K562 (cell line): ENCODE measurements around the gene LPIN1. TPM values are rescaled to one million over a fixed set of nuclear protein-coding genes. Genes with fewer than 3 reads are reported as not detected.

ENCODE experiments used
- EWSR1 ChIP-seq: fragments of 450-650 bp; IDR thresholded peaks from 2 replicates; pipeline ENCODE4 v1.6.1; 2018; ENCODE audit warnings: borderline replicate concordance, mild to moderate bottlenecking, low read depth, moderate library complexity; ENCODE audit not compliant: partially characterized antibody
- KAT7 ChIP-seq: sonication (generic); formaldehyde crosslinking; IDR thresholded peaks from 2 replicates; pipeline ENCODE4 v1.8.0; 2022; ENCODE audit warnings: missing genetic modification reagents, mild to moderate bottlenecking, borderline replicate concordance
- MEF2A ChIP-seq: IDR thresholded peaks from 2 replicates; pipeline ENCODE4 v1.6.1; 2011; ENCODE audit warnings: low read depth, mild to moderate bottlenecking, low read length, moderate library complexity; ENCODE audit not compliant: control insufficient read depth
- PHTF2 ChIP-seq: fragments of 250-450 bp; sonication (Bioruptor Pico); IDR thresholded peaks from 2 replicates; pipeline ENCODE4 v1.5.0; 2021; ENCODE audit warnings: mild to moderate bottlenecking
- RBM14 ChIP-seq: fragments of 200-400 bp; formaldehyde crosslinking; IDR thresholded peaks from 2 replicates; pipeline ENCODE4 v1.6.1; 2018; ENCODE audit warnings: low read depth, mild to moderate bottlenecking, low read length, moderate library complexity, borderline replicate concordance; ENCODE audit not compliant: insufficient read depth
- RBM22 ChIP-seq: fragments of 200-400 bp; formaldehyde crosslinking; IDR thresholded peaks from 2 replicates; pipeline ENCODE4 v1.6.1; 2018; ENCODE audit warnings: low read length, low read depth; ENCODE audit not compliant: poor library complexity, severe bottlenecking
- RREB1 ChIP-seq: fragments of 250-450 bp; sonication (Bioruptor Pico); IDR thresholded peaks from 2 replicates; pipeline ENCODE4 v1.4.0; 2020
- XRCC4 ChIP-seq: IDR thresholded peaks from one replicate; pipeline ENCODE4 v1.6.1; 2011; ENCODE audit not compliant: insufficient read depth, insufficient read length; ENCODE audit errors: extremely low read depth
- ZBTB33 ChIP-seq: sonication (generic); formaldehyde crosslinking; IDR thresholded peaks from 2 replicates; pipeline ENCODE4 v1.8.1; 2023; ENCODE audit warnings: mild to moderate bottlenecking, missing genetic modification reagents
- ZFPM2 ChIP-seq: fragments of 250-450 bp; sonication (Bioruptor Pico); IDR thresholded peaks from 2 replicates; pipeline ENCODE4 v1.5.1; 2022; ENCODE audit warnings: mild to moderate bottlenecking
- ZNF431 ChIP-seq: sonication (generic); formaldehyde crosslinking; IDR thresholded peaks from 2 replicates; pipeline ENCODE4 v1.8.0; 2022; ENCODE audit warnings: mild to moderate bottlenecking, missing genetic modification reagents
- ZNF561 ChIP-seq: fragments of 450-650 bp; formaldehyde crosslinking; conservative IDR thresholded peaks from 2 replicates; pipeline ENCODE4 v1.4.0; 2020; ENCODE audit warnings: mild to moderate bottlenecking, moderate library complexity
- ZNF696 ChIP-seq: fragments of 250-450 bp; sonication (Bioruptor Pico); conservative IDR thresholded peaks from 2 replicates; pipeline ENCODE4 v1.4.0; 2020; ENCODE audit warnings: mild to moderate bottlenecking, moderate library complexity
- polyA plus RNA-seq, 8 experiments: library from polyadenylated mRNA; depleted of rRNA in 4 of 8; stranded (reverse) in 5 of 8; unstranded in 3 of 8; fragments of >200 nt; fragmentation: Nextera tagmentation in 2 of 8; fragmentation: Illumina TruSeq in 1 of 8; extraction: Ambion mirVana in 2 of 8; extraction: Trizol in 1 of 8; gene quantifications; 2 replicates each; pipeline versions ENCODE4 v1.2.1 to v1.2.3, GENCODE V29; 2011 to 2014; ENCODE audit warnings: inconsistent platforms in 1 of 8, missing spikeins in 1 of 8
- total RNA-seq, 7 experiments: library from RNA; depleted of rRNA in 6 of 7; stranded (reverse); fragments of >200 nt in 6 of 7; fragmentation: Illumina TruSeq in 2 of 7; extraction: Trizol in 2 of 7; gene quantifications; 2 replicates each; pipeline versions ENCODE4 v1.2.1 to v1.2.3, GENCODE V29; 2011 to 2021; ENCODE audit warnings: low replicate concordance in 1 of 7
- TF ChIP-seq, protein P1 (sequence below): sonication (generic); formaldehyde crosslinking; IDR thresholded peaks from 2 replicates; pipeline ENCODE4 v1.8.1; 2023; ENCODE audit warnings: mild to moderate bottlenecking, missing genetic modification reagents, moderate library complexity
- TF ChIP-seq, protein P2 (sequence below): conservative IDR thresholded peaks from 2 replicates; pipeline ENCODE4 v1.6.1; 2011; ENCODE audit warnings: low read depth, mild to moderate bottlenecking, low read length; ENCODE audit not compliant: control insufficient read depth

LPIN1 gene
- total and polyA plus RNA-seq, 9 of the 15 experiments (the other 6 are each of a cell fraction or from before 2014, with no cell fraction given): 9.2 to 84.0 (median 27.8) TPM

- TF ChIP-seq, protein P1, sequence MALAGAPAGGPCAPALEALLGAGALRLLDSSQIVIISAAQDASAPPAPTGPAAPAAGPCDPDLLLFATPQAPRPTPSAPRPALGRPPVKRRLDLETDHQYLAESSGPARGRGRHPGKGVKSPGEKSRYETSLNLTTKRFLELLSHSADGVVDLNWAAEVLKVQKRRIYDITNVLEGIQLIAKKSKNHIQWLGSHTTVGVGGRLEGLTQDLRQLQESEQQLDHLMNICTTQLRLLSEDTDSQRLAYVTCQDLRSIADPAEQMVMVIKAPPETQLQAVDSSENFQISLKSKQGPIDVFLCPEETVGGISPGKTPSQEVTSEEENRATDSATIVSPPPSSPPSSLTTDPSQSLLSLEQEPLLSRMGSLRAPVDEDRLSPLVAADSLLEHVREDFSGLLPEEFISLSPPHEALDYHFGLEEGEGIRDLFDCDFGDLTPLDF (CRISPR knock-in tag): no peak
- TF ChIP-seq PHTF2 (CRISPR knock-in tag) (no peak), ZFPM2 (CRISPR knock-in tag) (no peak), KAT7 (no peak), ZNF696 (CRISPR knock-in tag) (no peak), XRCC4 (no peak), RBM14 (no peak), ZBTB33 (CRISPR knock-in tag) (0 out of 2 replicates have a peak, but pooled peaks have one; percentile 59), RBM22 (peak; percentile 52), ZNF561 (no peak), EWSR1 (no peak), RREB1 (CRISPR knock-in tag) (no peak), ZNF431 (CRISPR knock-in tag) (no peak), MEF2A (no peak)
- TF ChIP-seq, protein P2, sequence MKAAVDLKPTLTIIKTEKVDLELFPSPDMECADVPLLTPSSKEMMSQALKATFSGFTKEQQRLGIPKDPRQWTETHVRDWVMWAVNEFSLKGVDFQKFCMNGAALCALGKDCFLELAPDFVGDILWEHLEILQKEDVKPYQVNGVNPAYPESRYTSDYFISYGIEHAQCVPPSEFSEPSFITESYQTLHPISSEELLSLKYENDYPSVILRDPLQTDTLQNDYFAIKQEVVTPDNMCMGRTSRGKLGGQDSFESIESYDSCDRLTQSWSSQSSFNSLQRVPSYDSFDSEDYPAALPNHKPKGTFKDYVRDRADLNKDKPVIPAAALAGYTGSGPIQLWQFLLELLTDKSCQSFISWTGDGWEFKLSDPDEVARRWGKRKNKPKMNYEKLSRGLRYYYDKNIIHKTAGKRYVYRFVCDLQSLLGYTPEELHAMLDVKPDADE: no peak
These were observed 38.5 kb downstream of the LPIN1 start (continued) for GRCh38 chr2:11784747-11785610.
